Measurements from ENCODE around the gene APOL3. TPM values are rescaled to one million over a fixed set of nuclear protein-coding genes. Genes with fewer than 3 reads are reported as not detected.

Gene APOL3
- total RNA-seq, 1 experiment from 2014 or later, result 0.44 TPM

GRCh38 chr22:36182056-36182455, 21.5 kb upstream of the APOL3 start:
- Mint-ChIP-seq H3K27ac (ENCODE audit: low read depth, unreplicated experiment) (no peak overlapping the region), H3K36me3 (ENCODE audit: insufficient read depth, unreplicated experiment) (no peaks in the 10 kb centered on the region), H3K4me1 (ENCODE audit: insufficient read depth, unreplicated experiment) (no peaks in the 10 kb centered on the region), H3K9me3 (ENCODE audit: unreplicated experiment) (no peaks in the 10 kb centered on the region), H3K4me3 (ENCODE audit: unreplicated experiment) (no peak overlapping the region), H3K27me3 (ENCODE audit: insufficient read depth, unreplicated experiment) (peaks cover 19% of the 10 kb centered on the region)
- TF ChIP-seq CTCF (IDR thresholded peaks at IDR 0.05; ENCODE audit: unreplicated experiment), result no peak
- ChIA-PET POLR2A (no interaction called here), CTCF (interaction anchor here (0.7 to 2.2 kb wide), 4 partner anchors 35 to 58 kb away, joined by 3 to 9 read pairs (median 4); partner anchors contain the start of gene APOL2)
- no peak for DNase-seq (ENCODE audit: unreplicated experiment)
- no TSS peak for BruUV-seq (replicated peaks)
- intact Hi-C loops (cut with micrococcal nuclease), result no loop called here

GRCh38 chr22:36180928-36181327, 20.4 kb upstream of the APOL3 start:
- no peak for DNase-seq (ENCODE audit: unreplicated experiment)
- no peaks in the 10 kb centered on the region for H3K4me1 Mint-ChIP-seq (ENCODE audit: insufficient read depth, unreplicated experiment)
- H3K9me3 Mint-ChIP-seq (ENCODE audit: unreplicated experiment), result no peaks in the 10 kb centered on the region
- H3K4me3 Mint-ChIP-seq (ENCODE audit: unreplicated experiment), result no peak overlapping the region
- BruUV-seq (replicated peaks), result no TSS peak
- no peak for TF ChIP-seq CTCF (IDR thresholded peaks at IDR 0.05; ENCODE audit: unreplicated experiment)
- no peaks in the 10 kb centered on the region for H3K36me3 Mint-ChIP-seq (ENCODE audit: insufficient read depth, unreplicated experiment)
- H3K27me3 Mint-ChIP-seq (ENCODE audit: insufficient read depth, unreplicated experiment), result peaks cover 14% of the 10 kb centered on the region
- intact Hi-C loops (cut with micrococcal nuclease), result loop anchor here (1.0 kb wide), 1 partner anchor 36 kb away; no protein-coding TSS in a partner anchor
- POLR2A ChIA-PET, result no interaction called here
- no peak overlapping the region for H3K27ac Mint-ChIP-seq (ENCODE audit: low read depth, unreplicated experiment)
- CTCF ChIA-PET, result interaction anchor here (1.2 to 2.4 kb wide), 5 partner anchors 12 to 38 kb away, joined by 5 to 9 read pairs (median 6); no protein-coding TSS in a partner anchor

GRCh38 chr22:36180038-36180880, 19.7 kb upstream of the APOL3 start:
- ChIA-PET POLR2A (no interaction called here), CTCF (interaction anchor here (0.6 to 2.4 kb wide), 10 partner anchors 11 to 818 kb away, joined by 3 to 9 read pairs (median 5); partner anchors contain the start of gene APOL3)
- peak; percentile 73 for TF ChIP-seq CTCF (IDR thresholded peaks at IDR 0.05; ENCODE audit: unreplicated experiment)
- BruUV-seq (replicated peaks), result no TSS peak
- Mint-ChIP-seq H3K36me3 (ENCODE audit: insufficient read depth, unreplicated experiment) (no peaks in the 10 kb centered on the region), H3K27me3 (ENCODE audit: insufficient read depth, unreplicated experiment) (peaks cover 7% of the 10 kb centered on the region), H3K27ac (ENCODE audit: low read depth, unreplicated experiment) (no peak overlapping the region), H3K4me1 (ENCODE audit: insufficient read depth, unreplicated experiment) (no peaks in the 10 kb centered on the region), H3K4me3 (ENCODE audit: unreplicated experiment) (no peak overlapping the region), H3K9me3 (ENCODE audit: unreplicated experiment) (no peaks in the 10 kb centered on the region)
- intact Hi-C loops (cut with micrococcal nuclease), result loop anchor here (1.0 kb wide), 1 partner anchor 35 kb away; no protein-coding TSS in a partner anchor
- peak; percentile 72 for DNase-seq (ENCODE audit: unreplicated experiment)

GRCh38 chr22:36177160-36177559, 16.6 kb upstream of the APOL3 start:
- DNase-seq (ENCODE audit: unreplicated experiment), result no peak
- Mint-ChIP-seq H3K36me3 (ENCODE audit: insufficient read depth, unreplicated experiment) (no peaks in the 10 kb centered on the region), H3K27ac (ENCODE audit: low read depth, unreplicated experiment) (no peak overlapping the region), H3K27me3 (ENCODE audit: insufficient read depth, unreplicated experiment) (no peaks in the 10 kb centered on the region), H3K4me3 (ENCODE audit: unreplicated experiment) (no peak overlapping the region), H3K9me3 (ENCODE audit: unreplicated experiment) (no peaks in the 10 kb centered on the region), H3K4me1 (ENCODE audit: insufficient read depth, unreplicated experiment) (no peaks in the 10 kb centered on the region)
- no peak for TF ChIP-seq CTCF (IDR thresholded peaks at IDR 0.05; ENCODE audit: unreplicated experiment)
- intact Hi-C loops (cut with micrococcal nuclease), result no loop called here
- BruUV-seq (replicated peaks), result no TSS peak
- ChIA-PET CTCF (interaction anchor here (0.6 to 2.3 kb wide), 5 partner anchors 13 to 1573 kb away, joined by 3 to 13 read pairs (median 3); partner anchors contain the start of gene APOL2), POLR2A (interaction anchor here (1.0 to 1.1 kb wide), 2 partner anchors 27 to 34 kb away, joined by 3 read pairs; no protein-coding TSS in a partner anchor)

All from MCF 10A (cell line).